8988T (cell line): ENCODE results near the gene NDE1.
"Not testable (repeated sequence)": the region's sequence is repeated elsewhere in the genome, so short reads cannot be mapped to it uniquely, and the experiment has no call there.

Experiments used
- DNase-seq: peaks from one replicate; pipeline ENCODE4 v3.0.0; 2011

Gene NDE1

GRCh38 chr16:15653227-15653626, 3.2 kb downstream of the NDE1 start:
- DNase-seq = no peak

- DNase-seq = no peak
These were observed 4.5 kb downstream of the NDE1 start for GRCh38 chr16:15654591-15654990.

- DNase-seq = not testable (repeated sequence)
These were observed 5.5 kb downstream of the NDE1 start for GRCh38 chr16:15655561-15655960.

GRCh38 chr16:15658149-15658548, 8.1 kb downstream of the NDE1 start:
- no peak for DNase-seq

- DNase-seq = no peak
These were observed 8.5 kb downstream of the NDE1 start for GRCh38 chr16:15658556-15658955.

GRCh38 chr16:15660203-15660601, 10.2 kb downstream of the NDE1 start:
- no peak for DNase-seq

GRCh38 chr16:15665107-15665506, 15.1 kb downstream of the NDE1 start:
- no peak for DNase-seq

GRCh38 chr16:15667091-15667742, 17.2 kb downstream of the NDE1 start:
- no peak for DNase-seq

GRCh38 chr16:15671530-15672117, 21.6 kb downstream of the NDE1 start:
- no peak for DNase-seq

- not testable (repeated sequence) for DNase-seq
These were observed 22.1 kb downstream of the NDE1 start for GRCh38 chr16:15672127-15672513.

GRCh38 chr16:15672514-15673167, 22.6 kb downstream of the NDE1 start:
- no peak for DNase-seq

GRCh38 chr16:15674571-15674970, 24.5 kb downstream of the NDE1 start:
- DNase-seq = no peak

- no peak for DNase-seq
These were observed 26.5 kb downstream of the NDE1 start for GRCh38 chr16:15676506-15676905.

GRCh38 chr16:15677447-15677846, 27.4 kb downstream of the NDE1 start:
- DNase-seq = no peak

GRCh38 chr16:15682105-15682570, 32.1 kb downstream of the NDE1 start:
- DNase-seq = no peak

GRCh38 chr16:15686287-15686686, 36.2 kb downstream of the NDE1 start:
- DNase-seq = no peak

- DNase-seq = no peak
These were observed 39.2 kb downstream of the NDE1 start for GRCh38 chr16:15689290-15689689.

GRCh38 chr16:15690296-15690695, 40.3 kb downstream of the NDE1 start:
- no peak for DNase-seq

- DNase-seq = no peak
These were observed 41.0 kb downstream of the NDE1 start for GRCh38 chr16:15691046-15691445.

- not testable (repeated sequence) for DNase-seq
These were observed 42.5 kb downstream of the NDE1 start for GRCh38 chr16:15692508-15692907.

- DNase-seq = no peak
These were observed 44.5 kb downstream of the NDE1 start for GRCh38 chr16:15694499-15694898.

GRCh38 chr16:15699819-15700218, 49.8 kb downstream of the NDE1 start:
- DNase-seq = no peak

GRCh38 chr16:15701367-15701766, 51.3 kb downstream of the NDE1 start:
- DNase-seq = no peak
